Neural cell (in vitro differentiated cells): ENCODE measurements around the gene ALKBH6. TPM values are rescaled to one million over a fixed set of nuclear protein-coding genes. Genes with fewer than 3 reads are reported as not detected.

Source experiments
- H2AFZ ChIP-seq: fragments of 200-600, 300-800 bp; sonication (generic), shearing (Covaris generic); 2 replicates; pipeline ENCODE4 v1.6.0; 2014; ENCODE audit warnings: low read depth, mild to moderate bottlenecking, antibody characterized with exemption, low read length, moderate library complexity
- H3F3A ChIP-seq: fragments of 200-600 bp; shearing (Covaris generic); 2 replicates; pipeline ENCODE4 v1.6.1; 2016; ENCODE audit warnings: mild to moderate bottlenecking, moderate library complexity, mixed read lengths, antibody characterized with exemption, low read length; ENCODE audit not compliant: insufficient read depth, poor library complexity, severe bottlenecking
- H3K27ac ChIP-seq: fragments of 200-600, 300-800 bp; sonication (generic), shearing (Covaris generic); 2 replicates; pipeline ENCODE4 v1.5.1; 2014; ENCODE audit warnings: mild to moderate bottlenecking, low read length, moderate library complexity
- H3K27me3 ChIP-seq: fragments of 300-800, 200-600 bp; sonication (generic), shearing (Covaris generic); 2 replicates; pipeline ENCODE4 v1.6.0; 2014; ENCODE audit warnings: mild to moderate bottlenecking, low read depth, low read length, moderate library complexity; ENCODE audit not compliant: insufficient read depth
- H3K36me3 ChIP-seq: fragments of 300-800, 200-600 bp; sonication (generic), shearing (Covaris generic); 2 replicates; pipeline ENCODE4 v1.5.1; 2014; ENCODE audit warnings: mild to moderate bottlenecking, antibody characterized with exemption, low read length, moderate library complexity; ENCODE audit not compliant: insufficient read depth
- H3K4me2 ChIP-seq: fragments of 300-800, 200-600 bp; sonication (generic), shearing (Covaris generic); 2 replicates; pipeline ENCODE4 v1.6.0; 2014; ENCODE audit warnings: mild to moderate bottlenecking, low read length
- H3K4me3 ChIP-seq: fragments of 300-800, 200-600 bp; sonication (generic), shearing (Covaris generic); 2 replicates; pipeline ENCODE4 v1.5.1; 2014; ENCODE audit warnings: mild to moderate bottlenecking, low read length, moderate library complexity
- H3K79me2 ChIP-seq: fragments of 200-600 bp; shearing (Covaris generic); replicated peaks from 2 replicates; pipeline ENCODE4 v1.6.0; 2014; ENCODE audit warnings: mild to moderate bottlenecking, low read length, moderate library complexity; ENCODE audit not compliant: insufficient read depth
- H3K9ac ChIP-seq: fragments of 300-800, 200-600 bp; sonication (generic), shearing (Covaris generic); 2 replicates; pipeline ENCODE4 v1.6.1; 2016; ENCODE audit warnings: mild to moderate bottlenecking, low read length, mixed read lengths
- H3K9me2 ChIP-seq: fragments of 200-600 bp; shearing (Covaris generic); 2 replicates; pipeline ENCODE4 v1.6.1; 2016; ENCODE audit warnings: mild to moderate bottlenecking, low read length, mixed read lengths; ENCODE audit not compliant: insufficient read depth
- H3K9me3 ChIP-seq: fragments of 200-600, 300-800 bp; sonication (generic), shearing (Covaris generic); 2 replicates; pipeline ENCODE4 v1.6.1; 2016; ENCODE audit warnings: mild to moderate bottlenecking, mixed run types, low read length, moderate library complexity, mixed read lengths
- H4K20me1 ChIP-seq: fragments of 200-600 bp; shearing (Covaris generic); 2 replicates; pipeline ENCODE4 v1.6.1; 2016; ENCODE audit warnings: mild to moderate bottlenecking, mixed run types; ENCODE audit not compliant: insufficient read depth
- CTCF ChIP-seq: fragments of 450-650 bp; IDR thresholded peaks from 2 replicates; pipeline ENCODE4 v1.5.1; 2014; ENCODE audit warnings: antibody characterized with exemption, mild to moderate bottlenecking, moderate library complexity; ENCODE audit not compliant: poor library complexity, severe bottlenecking
- EP300 ChIP-seq: fragments of 450-650 bp; conservative IDR thresholded peaks from 2 replicates; pipeline ENCODE4 v1.6.1; 2014; ENCODE audit warnings: antibody characterized with exemption, mild to moderate bottlenecking, moderate library complexity; ENCODE audit not compliant: poor library complexity, severe bottlenecking
- EZH2 ChIP-seq: fragments of 200-600, 300-800 bp; shearing (Covaris generic), sonication (generic); IDR thresholded peaks from 2 replicates; pipeline ENCODE4 v1.6.1; 2014; ENCODE audit warnings: antibody characterized with exemption, low read length, borderline replicate concordance, mild to moderate bottlenecking; ENCODE audit not compliant: insufficient read depth, poor library complexity, severe bottlenecking
- MXI1 ChIP-seq: fragments of 450-650 bp; conservative IDR thresholded peaks from 2 replicates; pipeline ENCODE4 v1.6.1; 2014; ENCODE audit warnings: antibody characterized with exemption, mild to moderate bottlenecking; ENCODE audit not compliant: poor library complexity, severe bottlenecking
- POLR2AphosphoS5 ChIP-seq: IDR thresholded peaks from 2 replicates; pipeline ENCODE4 v1.6.1; 2012
- RAD21 ChIP-seq: fragments of 450-650 bp; conservative IDR thresholded peaks from 2 replicates; pipeline ENCODE4 v1.6.1; 2014; ENCODE audit warnings: antibody characterized with exemption, mild to moderate bottlenecking, moderate library complexity
- REST ChIP-seq: IDR thresholded peaks from 2 replicates; pipeline ENCODE4 v1.6.1; 2012; ENCODE audit warnings: borderline replicate concordance
- SMC3 ChIP-seq: fragments of 450-650 bp; conservative IDR thresholded peaks from 2 replicates; pipeline ENCODE4 v1.6.1; 2014; ENCODE audit warnings: antibody characterized with exemption, mild to moderate bottlenecking, moderate library complexity; ENCODE audit not compliant: poor library complexity
- TAF1 ChIP-seq: IDR thresholded peaks from 2 replicates; pipeline ENCODE4 v1.6.1; 2012; ENCODE audit warnings: low read depth
- polyA plus RNA-seq: library from polyadenylated mRNA; depleted of rRNA; stranded (reverse); fragments of >200 nt; gene quantifications from 2 replicates; pipeline ENCODE4 v1.2.3, GENCODE V29; 2014

Gene ALKBH6
- polyA plus RNA-seq, 1 donor from 2014 or later = 45.6 TPM

- no peaks in the 10 kb centered on the region for H4K20me1 ChIP-seq
- TF ChIP-seq POLR2AphosphoS5 (no peak), REST (no peak), SMC3 (no peak), RAD21 (no peak)
- H3K4me2 ChIP-seq = no peak overlapping the region
Measured at GRCh38 chr19:35966771-35967170, 47.2 kb downstream of the ALKBH6 start.

GRCh38 chr19:35963514-35963913, 50.5 kb downstream of the ALKBH6 start:
- no peak overlapping the region for H3K4me2 ChIP-seq
- no peaks in the 10 kb centered on the region for H4K20me1 ChIP-seq
- H3K9me3 ChIP-seq = no peaks in the 10 kb centered on the region
- H3K4me3 ChIP-seq = no peak overlapping the region
- no peak overlapping the region for H2AFZ ChIP-seq
- H3K9ac ChIP-seq = no peak overlapping the region
- H3K27me3 ChIP-seq = peaks cover 23% of the 10 kb centered on the region
- no peaks in the 10 kb centered on the region for H3K36me3 ChIP-seq
- TF ChIP-seq SMC3 = no peak
- no peak for TF ChIP-seq RAD21
- TF ChIP-seq REST = peak; percentile 58
- no peaks in the 10 kb centered on the region for H3K9me2 ChIP-seq
- H3F3A ChIP-seq = no peaks in the 10 kb centered on the region
- no peaks in the 10 kb centered on the region for H3K79me2 ChIP-seq
- H3K27ac ChIP-seq = no peak overlapping the region

More at GRCh38 chr19:35966771-35967170, 47.2 kb downstream of the ALKBH6 start:
- H3K79me2 ChIP-seq = no peaks in the 10 kb centered on the region
- no peak overlapping the region for H3K27ac ChIP-seq
- H3K9me3 ChIP-seq = no peaks in the 10 kb centered on the region
- no peaks in the 10 kb centered on the region for H3F3A ChIP-seq
- H3K27me3 ChIP-seq = no peaks in the 10 kb centered on the region
- H3K36me3 ChIP-seq = no peaks in the 10 kb centered on the region
- no peak overlapping the region for H3K4me3 ChIP-seq
- no peaks in the 10 kb centered on the region for H3K9me2 ChIP-seq
- no peak overlapping the region for H2AFZ ChIP-seq
- no peak overlapping the region for H3K9ac ChIP-seq

- no peak overlapping the region for H2AFZ ChIP-seq
- H3K36me3 ChIP-seq = no peaks in the 10 kb centered on the region
- H3K27me3 ChIP-seq = peaks cover 32% of the 10 kb centered on the region
- H3K4me2 ChIP-seq = no peak overlapping the region
- no peaks in the 10 kb centered on the region for H3K9me2 ChIP-seq
- no peak for TF ChIP-seq EZH2
- no peak for TF ChIP-seq CTCF
- TF ChIP-seq EP300 = no peak
- no peak for TF ChIP-seq TAF1
- no peak for TF ChIP-seq MXI1
- TF ChIP-seq RAD21 = no peak
- no peak for TF ChIP-seq REST
- TF ChIP-seq SMC3 = no peak
- TF ChIP-seq POLR2AphosphoS5 = no peak
- no peaks in the 10 kb centered on the region for H4K20me1 ChIP-seq
- H3K9me3 ChIP-seq = no peaks in the 10 kb centered on the region
- no peak overlapping the region for H3K4me3 ChIP-seq
- no peaks in the 10 kb centered on the region for H3K79me2 ChIP-seq
- no peaks in the 10 kb centered on the region for H3F3A ChIP-seq
- H3K27ac ChIP-seq = no peak overlapping the region
- no peak overlapping the region for H3K9ac ChIP-seq
Measured at GRCh38 chr19:35960432-35960972, 53.5 kb downstream of the ALKBH6 start.
